Measurements from ENCODE around the gene GYG1.
"Not testable (repeated sequence)": the region's sequence is repeated elsewhere in the genome, so short reads cannot be mapped to it uniquely, and the experiment has no call there.

GRCh38 chr3:148987551-148987950, 3.8 kb upstream of the GYG1 start:
- not testable (repeated sequence) for TF ChIP-seq CTCF (IDR thresholded peaks at IDR 0.05); EZH2 (IDR thresholded peaks at IDR 0.05; ENCODE audit: borderline replicate concordance, insufficient read depth, low read depth, low read length, poor library complexity, severe bottlenecking)
